ENCODE data around the gene MAP10.

GRCh38 chr1:232786845-232787455, 18.3 kb upstream of the MAP10 start:
- TF ChIP-seq CTCF (IDR thresholded peaks at IDR 0.05; ENCODE audit: borderline replicate concordance, extremely low read depth, low read length, poor library complexity, severe bottlenecking) (no peak), EZH2 (IDR thresholded peaks at IDR 0.05; ENCODE audit: borderline replicate concordance, low read depth, low read length, severe bottlenecking) (no peak)

Measured in DND-41 (cell line).